ENCODE results near the gene ZC3H18. TPM values are rescaled to one million over a fixed set of nuclear protein-coding genes. Genes with fewer than 3 reads are reported as not detected.

The ZC3H18 gene
- polyA plus RNA-seq, 10 donors = 23.3 to 33.1 (median 28.0) TPM

- peak in 1 of 3 donors; percentile 8 for DNase-seq
These were observed 38.2 kb upstream of the ZC3H18 start for GRCh38 chr16:88531931-88532433.

GRCh38 chr16:88532434-88533241, 37.6 kb upstream of the ZC3H18 start:
- peak in 1 of 3 donors; percentile 25 for DNase-seq

GRCh38 chr16:88533381-88533917, 36.8 kb upstream of the ZC3H18 start:
- DNase-seq = peak; percentile 38 to 75 (median 56)

- peak; percentile 73 to 87 (median 83) for DNase-seq
These were observed 36.1 kb upstream of the ZC3H18 start for GRCh38 chr16:88533932-88534637.

- peak in 1 of 3 donors; percentile 45 for DNase-seq
These were observed 35.5 kb upstream of the ZC3H18 start for GRCh38 chr16:88534638-88535190.

- DNase-seq = no peak
These were observed 34.9 kb upstream of the ZC3H18 start for GRCh38 chr16:88535191-88535856.

- DNase-seq = no peak
These were observed 34.4 kb upstream of the ZC3H18 start for GRCh38 chr16:88535857-88536222.

- no peak for DNase-seq
These were observed 33.7 kb upstream of the ZC3H18 start for GRCh38 chr16:88536510-88536909.

- DNase-seq = peak in 1 of 3 donors; percentile 11
These were observed 33.0 kb upstream of the ZC3H18 start for GRCh38 chr16:88536971-88537751.

- no peak for DNase-seq
These were observed 32.3 kb upstream of the ZC3H18 start for GRCh38 chr16:88537859-88538258.

GRCh38 chr16:88538366-88539060, 31.7 kb upstream of the ZC3H18 start:
- no peak for DNase-seq

- DNase-seq = no peak
These were observed 30.9 kb upstream of the ZC3H18 start for GRCh38 chr16:88539261-88539651.

- peak in 1 of 3 donors; percentile 17 for DNase-seq
These were observed 30.4 kb upstream of the ZC3H18 start for GRCh38 chr16:88539652-88540345.

- DNase-seq = no peak
These were observed 29.7 kb upstream of the ZC3H18 start for GRCh38 chr16:88540346-88540977.

GRCh38 chr16:88541831-88542616, 28.2 kb upstream of the ZC3H18 start:
- DNase-seq = no peak

- no peak for DNase-seq
These were observed 26.9 kb upstream of the ZC3H18 start for GRCh38 chr16:88543230-88543813.

GRCh38 chr16:88545781-88546180, 24.4 kb upstream of the ZC3H18 start:
- no peak for DNase-seq
